Breast epithelium (tissue), 4 donors: ENCODE results near the gene DCTN2. TPM values are rescaled to one million over a fixed set of nuclear protein-coding genes. Genes with fewer than 3 reads are reported as not detected.

ENCODE experiments used
- DNase-seq, 2 donors: peaks; one replicate each; pipeline ENCODE4 v3.0.0-alpha.2; 2019; ENCODE audit warnings: low spot score in 2 of 2
- H3K27ac ChIP-seq, 2 donors: fragments of 200-600 bp; sonication (generic) in 1 of 2; one replicate each; pipeline ENCODE4 v1.5.1; 2016 to 2019; ENCODE audit warnings: mild to moderate bottlenecking in 1 of 2
- H3K27me3 ChIP-seq, 2 donors: fragments of 200-600 bp; sonication (generic) in 1 of 2; one replicate each; pipeline versions ENCODE4 v1.5.1 to v1.6.0; 2017 to 2019; ENCODE audit warnings: control low read depth in 1 of 2, mild to moderate bottlenecking in 1 of 2
- H3K36me3 ChIP-seq: fragments of 200-600 bp; one replicate; pipeline ENCODE4 v1.5.1; 2019
- H3K4me1 ChIP-seq, 2 donors: fragments of 200-600 bp; sonication (generic); one replicate each; pipeline ENCODE4 v1.5.1; 2016 to 2019; ENCODE audit warnings: control low read depth in 1 of 2
- H3K4me3 ChIP-seq, 3 donors: fragments of 200-600 bp; sonication (generic); 1 replicate in 2 of 3; 2 replicates in 1 of 3; pipeline ENCODE4 v1.5.1; 2016 to 2019; ENCODE audit warnings: mild to moderate bottlenecking in 3 of 3, moderate library complexity in 2 of 3
- H3K9me3 ChIP-seq, 2 donors: fragments of 200-600 bp; sonication (generic) in 1 of 2; one replicate each; pipeline ENCODE4 v1.5.1; 2016 to 2019; ENCODE audit warnings: control low read depth in 1 of 2
- CTCF ChIP-seq, 3 donors: fragments of 450-650 bp; IDR thresholded peaks; one replicate each; pipeline ENCODE4 v1.5.1; 2016 to 2017; ENCODE audit warnings: antibody characterized with exemption in 3 of 3, mild to moderate bottlenecking in 3 of 3, moderate library complexity in 3 of 3
- POLR2A ChIP-seq: fragments of 450-650 bp; IDR thresholded peaks from one replicate; pipeline ENCODE4 v1.6.1; 2016; ENCODE audit warnings: antibody characterized with exemption, mild to moderate bottlenecking, moderate library complexity
- POLR2AphosphoS5 ChIP-seq, 3 donors: sonication (generic); formaldehyde crosslinking; IDR thresholded peaks; one replicate each; pipeline ENCODE4 v1.6.1; 2017; ENCODE audit warnings: antibody characterized with exemption in 3 of 3
- intact Hi-C: fragments of 100-400 bp; cut with DNase I; formaldehyde crosslinking; loops from one replicate; pipeline ENCODE4 v1.15.1; 2023; ENCODE audit warnings: low total_unique reads
- total RNA-seq, 3 donors: library from RNA; depleted of rRNA; stranded (reverse); fragments of >200 nt; gene quantifications; one replicate each; pipeline ENCODE4 v1.1.0, GENCODE V29; 2016

Gene DCTN2
- 100 to 1,000 TPM; 108 to 138 (median 131) TPM for total RNA-seq

GRCh38 chr12:57546438-57547287 lies at the start of gene DCTN2:
DCTN2 (minus strand) TSS chr12:57547192; CDS start chr12:57547063, 129 bp downstream.
- peak; percentile 94 to 97 for DNase-seq
- no peaks in the 10 kb centered on the region for H3K9me3 ChIP-seq
- H3K27ac ChIP-seq, result peak within 1 kb of the TSS; percentile 92 to 95
- peak within 1 kb of the TSS; percentile 85 to 95 (median 88) for H3K4me3 ChIP-seq
- H3K4me1 ChIP-seq, result peaks cover 6 to 7% of the 10 kb centered on the region in 2 donors
- intact Hi-C loops, result no loop called here
- TF ChIP-seq POLR2A (peak; percentile 14), POLR2AphosphoS5 (IDR thresholded peaks at IDR 0.05) (peak in 2 of 3 donors; percentile 69 to 79), CTCF (IDR thresholded peaks at IDR 0.05) (peak in 1 of 3 donors; percentile 17)
- peaks cover 0 to 11% of the 10 kb centered on the region in 2 donors for H3K27me3 ChIP-seq
- no peaks in the 10 kb centered on the region for H3K36me3 ChIP-seq

- H3K4me1 ChIP-seq, result peaks cover 0 to 10% of the 10 kb centered on the region in 2 donors
- TF ChIP-seq POLR2A (no peak), CTCF (IDR thresholded peaks at IDR 0.05) (no peak), POLR2AphosphoS5 (IDR thresholded peaks at IDR 0.05) (no peak)
- intact Hi-C loops, result no loop called here
- no peaks in the 10 kb centered on the region for H3K27me3 ChIP-seq
- DNase-seq, result no peak
- no peaks in the 10 kb centered on the region for H3K36me3 ChIP-seq
- no peak overlapping the region for H3K4me3 ChIP-seq
- H3K9me3 ChIP-seq, result no peaks in the 10 kb centered on the region
- H3K27ac ChIP-seq, result no peak overlapping the region
These were observed 46.2 kb upstream of the DCTN2 start for GRCh38 chr12:57593187-57593586.

- Histone ChIP-seq H3K4me1 (peaks cover 0 to 10% of the 10 kb centered on the region in 2 donors), H3K9me3 (no peaks in the 10 kb centered on the region), H3K4me3 (peak overlapping the region in 2 of 3 donors; percentile 96 to 99), H3K27me3 (no peaks in the 10 kb centered on the region), H3K27ac (no peak overlapping the region), H3K36me3 (no peaks in the 10 kb centered on the region)
- DNase-seq, result no peak
- intact Hi-C loops, result no loop called here
- TF ChIP-seq CTCF (IDR thresholded peaks at IDR 0.05) (no peak), POLR2A (no peak), POLR2AphosphoS5 (IDR thresholded peaks at IDR 0.05) (no peak)
These were observed 45.7 kb upstream of the DCTN2 start for GRCh38 chr12:57592551-57593165.

- Histone ChIP-seq H3K4me3 (peak overlapping the region; percentile 75 to 99 (median 96)), H3K27ac (peak overlapping the region; percentile 82 to 87)
These were observed 44.9 kb upstream of the DCTN2 start for GRCh38 chr12:57591782-57592325.

More at GRCh38 chr12:57591782-57592325, 44.9 kb upstream of the DCTN2 start:
- Histone ChIP-seq H3K27me3 (no peaks in the 10 kb centered on the region), H3K4me1 (peaks cover 0 to 10% of the 10 kb centered on the region in 2 donors), H3K36me3 (no peaks in the 10 kb centered on the region), H3K9me3 (no peaks in the 10 kb centered on the region)
- TF ChIP-seq POLR2AphosphoS5 (IDR thresholded peaks at IDR 0.05), result no peak
- no peak for TF ChIP-seq POLR2A
- no peak for TF ChIP-seq CTCF (IDR thresholded peaks at IDR 0.05)
- DNase-seq, result no peak
- intact Hi-C loops, result no loop called here
